Right lobe of liver (tissue), 6 donors: ENCODE results near the gene ZCCHC7. TPM values are rescaled to one million over a fixed set of nuclear protein-coding genes. Genes with fewer than 3 reads are reported as not detected.
A peak's percentile ranks its signal among the peaks of the same experiment; 100 is the strongest.

ENCODE experiments used
- ATAC-seq, 4 donors: fragments of 200-7000 bp; cut with Tn5 transposase; one replicate each; pipeline ENCODE4 v1.9.1; 2020; ENCODE audit warnings: mild to moderate bottlenecking in 4 of 4, moderate library complexity in 4 of 4
- DNase-seq, 3 donors: peaks; one replicate each; pipeline ENCODE4 v3.0.0-alpha.2; 2020
- H3K27ac ChIP-seq, 3 donors: fragments of 200-600 bp; one replicate each; pipeline ENCODE4 v1.8.0; 2022
- H3K27me3 ChIP-seq, 2 donors: fragments of 200-600 bp; one replicate each; pipeline ENCODE4 v1.8.0; 2022
- H3K36me3 ChIP-seq, 4 donors: fragments of 200-600 bp; sonication (generic) in 1 of 4; one replicate each; pipeline versions ENCODE4 v1.5.1 to v1.8.0; 2017 to 2022; ENCODE audit warnings: control low read depth in 1 of 4
- H3K4me1 ChIP-seq, 4 donors: fragments of 200-600 bp; sonication (generic) in 1 of 4; one replicate each; pipeline versions ENCODE4 v1.5.1 to v1.8.0; 2017 to 2022; ENCODE audit warnings: control low read depth in 1 of 4
- H3K4me3 ChIP-seq, 3 donors: fragments of 200-600 bp; one replicate each; pipeline ENCODE4 v1.8.0; 2022
- H3K9me3 ChIP-seq, 4 donors: fragments of 200-600 bp; sonication (generic) in 1 of 4; one replicate each; pipeline versions ENCODE4 v1.5.1 to v1.8.0; 2017 to 2022; ENCODE audit warnings: control low read depth in 1 of 4
- CTCF ChIP-seq, 4 donors: fragments of 200-600 bp in 3 of 4; fragments of 450-650 bp in 1 of 4; IDR thresholded peaks; one replicate each; pipeline versions ENCODE4 v1.5.1 to v1.8.0; 2016 to 2022; ENCODE audit warnings: antibody characterized with exemption in 4 of 4, mild to moderate bottlenecking in 2 of 4
- POLR2A ChIP-seq: fragments of 450-650 bp; IDR thresholded peaks from one replicate; pipeline ENCODE4 v1.6.1; 2017; ENCODE audit warnings: antibody characterized with exemption, mild to moderate bottlenecking
- WGBS: methylation state at CpG from one replicate; pipeline ENCODE4 v1.1.6; 2018; ENCODE audit warnings: low coverage, low lambda C conversion rate; ENCODE audit not compliant: insufficient coverage; ENCODE audit errors: missing lambda C conversion rate; 5-methylcytosine and 5-hydroxymethylcytosine counted together
- intact Hi-C, 2 donors: fragments of 100-400 bp; cut with DNase I; formaldehyde crosslinking; loops; one replicate each; pipeline versions ENCODE4 v1.11.2 to v1.14.1; 2022
- total RNA-seq, 6 experiments: library from RNA; depleted of rRNA in 2 of 6; stranded (reverse); fragments of >200 nt in 2 of 6; fragmentation: NEBNext Ultra II Directional in 3 of 6; extraction: Animal tissue kit (Norgen Biotek cat#: 25700) in 3 of 6; gene quantifications; one replicate each; pipeline versions ENCODE4 v1.1.0 to v1.2.4, GENCODE V29; 2016 to 2023
- donor health status: DM: no; HTN: yes; CAD: no.
- donor health status: DM: no; HTN: no; CAD: no.
- donor health status: DM: no; HTN: no; CAD: no.
- donor health status: DM: no; HTN: yes; CAD: no.
- donor health status: DM: no; HTN: yes; CAD: no.

ZCCHC7 gene
- total RNA-seq, 6 experiments from 2014 or later: 5.9 to 10.0 (median 7.2) TPM

DNA sequence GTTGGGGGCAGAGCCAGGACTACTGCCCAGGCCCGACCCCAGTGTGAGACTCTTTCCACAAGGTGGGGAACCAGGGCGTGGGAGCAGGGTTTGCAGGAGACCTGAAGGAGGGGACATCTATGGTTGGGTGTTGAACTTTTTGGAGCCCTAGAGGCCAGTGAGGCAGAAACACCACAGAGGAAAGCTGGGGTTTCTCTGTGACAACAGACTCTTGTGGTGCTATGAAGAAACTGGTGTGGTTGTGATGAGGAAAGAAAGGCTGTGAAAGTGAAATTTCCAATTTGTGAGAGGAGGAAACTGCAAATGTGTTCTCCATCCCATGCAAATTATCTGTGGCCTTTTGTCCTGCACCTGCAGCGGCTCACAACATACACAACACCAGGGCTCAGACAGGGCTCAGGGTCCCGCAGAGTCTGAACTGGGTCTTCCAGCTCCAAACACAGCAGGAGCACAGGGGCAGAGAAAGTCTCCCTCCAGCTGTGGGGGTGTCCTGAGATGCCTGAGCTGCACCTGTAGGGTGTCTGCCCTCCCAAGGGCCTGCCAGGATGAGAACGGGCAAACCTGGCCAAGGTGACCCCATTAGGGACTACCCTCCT is 250.7 kb downstream of the ZCCHC7 start:
- Histone ChIP-seq H3K27ac (no peak overlapping the region), H3K9me3 (no peaks in the 10 kb centered on the region), H3K4me3 (no peak overlapping the region), H3K4me1 (no peaks in the 10 kb centered on the region), H3K36me3 (no peaks in the 10 kb centered on the region), H3K27me3 (no peaks in the 10 kb centered on the region)
- TF ChIP-seq CTCF (IDR thresholded peaks at IDR 0.05): no peak
- no peak for TF ChIP-seq POLR2A
- DNase-seq: no peak
- no CpG with 5 or more reads among the region's 5 CpGs for WGBS
- ATAC-seq: peak in 2 of 4 donors; percentile 23 to 24
- intact Hi-C loops: no loop called here

- no peaks in the 10 kb centered on the region for H3K36me3 ChIP-seq
- no peaks in the 10 kb centered on the region for H3K27me3 ChIP-seq
- H3K27ac ChIP-seq: no peak overlapping the region
- H3K4me3 ChIP-seq: no peak overlapping the region
- ATAC-seq (no peak), DNase-seq (no peak)
- no peaks in the 10 kb centered on the region for H3K4me1 ChIP-seq
- no peaks in the 10 kb centered on the region for H3K9me3 ChIP-seq
- 55% methylated on average over 16 of the region's 20 CpGs for WGBS
- TF ChIP-seq POLR2A (no peak), CTCF (IDR thresholded peaks at IDR 0.05) (no peak)
- intact Hi-C loops: no loop called here
Measured at GRCh38 chr9:37371565-37372464, 251.4 kb downstream of the ZCCHC7 start.

DNA sequence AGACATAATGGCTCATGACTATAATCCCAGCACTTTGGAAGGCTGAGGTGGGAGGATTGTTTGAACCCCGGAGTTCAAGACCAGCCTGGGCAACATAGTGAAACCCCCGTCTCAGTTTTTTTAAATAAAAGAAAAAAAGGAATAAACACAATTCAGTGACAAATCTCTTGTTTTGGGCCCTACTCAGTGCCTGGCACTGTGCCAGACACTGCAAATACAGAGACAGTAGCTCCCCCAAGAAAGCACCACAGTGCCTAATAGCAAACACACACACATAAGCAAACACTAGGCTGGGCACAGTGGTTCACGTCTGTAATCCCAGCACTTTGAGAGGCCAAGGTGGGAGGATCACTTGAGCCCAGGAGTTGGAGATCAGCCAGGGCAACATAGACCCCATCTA is 252.5 kb downstream of the ZCCHC7 start:
- Histone ChIP-seq H3K4me1 (no peaks in the 10 kb centered on the region), H3K4me3 (no peak overlapping the region), H3K27ac (no peak overlapping the region), H3K36me3 (no peaks in the 10 kb centered on the region), H3K27me3 (no peaks in the 10 kb centered on the region), H3K9me3 (no peaks in the 10 kb centered on the region)
- 78% methylated on average over 3 of the region's 3 CpGs for WGBS
- ATAC-seq (no peak), DNase-seq (no peak)
- TF ChIP-seq POLR2A: no peak
- TF ChIP-seq CTCF (IDR thresholded peaks at IDR 0.05): no peak
- intact Hi-C loops: no loop called here

DNA sequence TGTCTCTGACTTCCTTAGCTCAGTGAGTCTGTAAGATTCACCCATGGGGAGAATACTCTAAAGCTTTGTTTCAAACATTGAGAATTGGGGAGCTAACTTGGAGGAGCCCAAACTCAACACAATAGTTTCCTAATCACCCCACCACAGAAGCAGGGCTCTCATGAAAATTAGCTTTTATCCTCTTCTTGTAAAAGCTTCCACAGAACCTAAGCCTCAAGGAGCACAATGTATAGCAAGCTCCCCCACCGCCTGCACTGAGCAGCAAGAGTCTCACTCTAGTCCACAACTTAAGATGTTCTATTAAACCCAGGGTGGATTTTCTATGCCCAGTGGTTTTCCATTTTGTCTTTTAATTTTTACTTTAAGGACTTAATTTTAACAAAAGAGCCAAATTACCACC is 253.2 kb downstream of the ZCCHC7 start:
- TF ChIP-seq POLR2A (no peak), CTCF (IDR thresholded peaks at IDR 0.05) (no peak)
- H3K36me3 ChIP-seq: no peaks in the 10 kb centered on the region
- 90% methylated on average over 1 of the region's 1 CpG for WGBS
- no peaks in the 10 kb centered on the region for H3K27me3 ChIP-seq
- intact Hi-C loops: no loop called here
- H3K27ac ChIP-seq: no peak overlapping the region
- no peak overlapping the region for H3K4me3 ChIP-seq
- H3K4me1 ChIP-seq: no peaks in the 10 kb centered on the region
- no peak for DNase-seq
- no peaks in the 10 kb centered on the region for H3K9me3 ChIP-seq
- ATAC-seq: no peak
